ENCODE measurements around the gene NFKBIE.

The NFKBIE gene

DNA sequence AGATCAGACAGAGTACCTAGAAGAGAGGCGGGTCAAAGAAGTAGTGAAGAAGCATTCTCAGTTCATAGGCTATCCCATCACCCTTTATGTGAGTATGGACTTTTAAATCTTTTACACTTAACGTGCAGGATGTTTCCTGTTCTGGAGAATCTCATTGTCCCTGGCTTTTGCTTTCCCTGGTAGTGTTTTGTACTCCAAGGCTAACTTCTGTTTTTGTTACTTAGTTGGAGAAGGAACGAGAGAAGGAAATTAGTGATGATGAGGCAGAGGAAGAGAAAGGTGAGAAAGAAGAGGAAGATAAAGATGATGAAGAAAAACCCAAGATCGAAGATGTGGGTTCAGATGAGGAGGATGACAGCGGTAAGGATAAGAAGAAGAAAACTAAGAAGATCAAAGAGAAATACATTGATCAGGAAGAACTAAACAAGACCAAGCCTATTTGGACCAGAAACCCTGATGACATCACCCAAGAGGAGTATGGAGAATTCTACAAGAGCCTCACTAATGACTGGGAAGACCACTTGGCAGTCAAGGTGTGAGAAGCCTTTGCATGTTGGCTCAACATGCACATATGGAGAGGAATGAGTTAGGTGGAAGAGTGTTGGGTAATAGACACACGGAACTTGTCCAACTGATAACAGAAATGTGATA lies 15.2 kb downstream of the NFKBIE start:
- H3K27ac ChIP-seq: peak overlapping the region; percentile 91
- no peak for DNase-seq (ENCODE audit: low read depth, low spot score)

DNA sequence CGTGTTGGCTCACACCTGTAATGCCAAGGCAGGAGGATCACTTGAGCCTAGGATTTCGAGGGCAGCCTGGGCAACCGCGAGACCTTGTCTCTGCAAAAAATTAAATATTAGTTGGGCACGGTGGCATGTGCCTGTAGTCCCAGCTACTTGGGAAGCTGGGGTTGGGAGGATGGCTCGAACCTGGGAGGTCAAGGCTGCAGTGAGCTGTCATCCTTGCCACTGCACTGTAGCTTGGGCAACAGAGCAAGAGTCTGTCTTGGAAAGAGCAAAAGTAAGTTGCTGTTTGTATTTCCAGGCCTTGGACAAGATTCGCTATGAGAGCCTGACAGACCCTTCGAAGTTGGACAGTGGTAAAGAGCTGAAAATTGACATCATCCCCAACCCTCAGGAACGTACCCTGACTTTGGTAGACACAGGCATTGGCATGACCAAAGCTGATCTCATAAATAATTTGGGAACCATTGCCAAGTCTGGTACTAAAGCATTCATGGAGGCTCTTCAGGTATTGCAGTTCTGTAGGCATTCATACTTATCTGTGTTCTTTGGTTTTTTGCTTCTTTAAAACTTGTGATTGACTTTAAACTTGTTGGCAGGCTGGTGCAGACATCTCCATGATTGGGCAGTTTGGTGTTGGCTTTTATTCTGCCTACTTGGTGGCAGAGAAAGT lies 16.1 kb downstream of the NFKBIE start:
- DNase-seq (ENCODE audit: low read depth, low spot score): no peak
- peak overlapping the region; percentile 91 for H3K27ac ChIP-seq

DNA sequence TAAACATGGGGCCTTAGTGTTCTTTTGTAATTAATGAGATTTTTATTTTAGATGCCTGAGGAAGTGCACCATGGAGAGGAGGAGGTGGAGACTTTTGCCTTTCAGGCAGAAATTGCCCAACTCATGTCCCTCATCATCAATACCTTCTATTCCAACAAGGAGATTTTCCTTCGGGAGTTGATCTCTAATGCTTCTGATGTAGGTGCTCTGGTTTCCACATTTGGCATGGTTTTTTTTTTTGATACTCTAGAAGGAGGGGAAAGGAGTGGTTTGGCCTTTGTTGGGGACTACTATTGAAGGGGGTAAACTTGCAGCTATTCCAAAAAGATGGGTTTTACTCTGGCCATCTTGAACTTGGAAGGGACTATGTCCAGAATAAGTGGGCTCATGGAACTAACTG lies 16.8 kb downstream of the NFKBIE start:
- H3K27ac ChIP-seq: peak overlapping the region; percentile 91
- no peak for DNase-seq (ENCODE audit: low read depth, low spot score)

DNA sequence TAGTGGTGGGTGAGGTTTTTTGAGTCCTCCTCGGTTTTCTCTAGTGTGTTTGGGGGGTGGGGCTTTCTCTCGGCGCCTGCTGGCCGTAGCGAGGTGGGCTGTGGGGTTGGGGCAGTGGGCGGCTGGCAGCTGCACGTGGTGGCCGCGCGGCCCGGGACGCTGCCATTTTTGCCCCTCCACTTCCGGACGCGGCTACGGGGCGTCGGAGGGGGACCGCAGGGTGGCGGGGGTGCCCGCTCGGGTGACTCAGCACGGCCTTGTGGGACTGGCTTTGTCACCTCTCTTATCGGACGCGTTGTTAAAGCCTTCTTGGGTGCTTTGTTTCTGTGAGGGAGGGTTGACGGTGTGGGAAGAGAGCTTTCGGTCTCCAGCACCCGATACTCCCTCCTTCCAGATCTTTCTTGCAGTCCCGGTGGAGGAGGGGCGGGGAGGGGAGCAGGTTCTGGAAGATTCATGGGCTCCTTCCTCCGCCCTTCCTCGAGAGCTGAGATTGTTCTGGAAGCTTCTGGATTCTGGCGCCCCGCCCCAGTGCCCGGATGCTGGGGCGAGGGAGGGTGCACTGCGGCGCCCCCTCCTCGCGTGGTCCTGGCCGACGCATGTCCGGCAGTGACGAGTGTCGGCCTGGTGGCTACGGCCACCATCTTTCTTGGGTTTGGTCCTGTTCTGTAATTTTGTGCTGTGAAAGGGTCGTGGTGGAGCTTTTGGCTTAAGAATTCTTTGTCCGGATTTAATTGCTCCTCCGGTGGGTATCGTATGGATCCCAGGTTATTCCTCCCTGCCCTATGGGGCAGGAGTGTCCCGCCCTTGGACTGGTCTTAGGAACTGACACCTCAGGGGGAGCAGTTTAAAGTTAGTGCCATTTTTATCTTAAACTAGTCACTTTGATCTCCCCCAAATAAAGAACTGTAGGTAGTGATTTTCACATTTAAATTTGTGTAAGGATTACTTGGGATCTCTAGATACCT lies 17.7 kb downstream of the NFKBIE start:
- H3K27ac ChIP-seq: peak overlapping the region; percentile 91
- no peak for DNase-seq (ENCODE audit: low read depth, low spot score)

DNA sequence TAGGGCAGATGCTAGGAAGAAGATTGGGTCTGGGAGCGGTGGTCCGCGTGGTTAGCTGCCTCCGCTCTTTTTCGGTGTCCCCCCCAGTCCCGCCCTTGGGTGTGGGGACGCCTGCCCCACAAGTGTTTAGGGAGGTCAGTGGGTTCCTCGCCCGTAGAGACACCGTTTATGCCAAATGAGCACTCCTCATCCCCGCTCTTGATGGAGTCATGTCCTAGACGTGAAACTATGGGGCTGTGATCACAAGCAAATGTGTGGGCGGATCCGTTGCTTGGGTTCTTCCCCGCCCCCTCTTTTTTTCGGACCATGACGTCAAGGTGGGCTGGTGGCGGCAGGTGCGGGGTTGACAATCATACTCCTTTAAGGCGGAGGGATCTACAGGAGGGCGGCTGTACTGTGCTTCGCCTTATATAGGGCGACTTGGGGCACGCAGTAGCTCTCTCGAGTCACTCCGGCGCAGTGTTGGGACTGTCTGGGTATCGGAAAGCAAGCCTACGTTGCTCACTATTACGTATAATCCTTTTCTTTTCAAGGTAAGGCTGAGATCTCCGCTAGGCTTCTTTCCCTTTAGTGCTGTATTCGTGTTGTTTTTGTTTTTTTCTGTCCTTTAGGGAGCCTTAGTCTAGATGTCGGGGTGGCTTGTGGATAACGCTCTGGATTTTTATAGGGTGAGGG lies 18.6 kb downstream of the NFKBIE start, which contains the start of gene HSP90AB1:
TSS of gene HSP90AB1 (plus strand) at position 439 of the 675 bp plus-strand sequence. CDS start 1,529 bp downstream, outside the sequence.
- H3K27ac ChIP-seq: peak within 1 kb of the TSS; percentile 91
- DNase-seq (ENCODE audit: low read depth, low spot score): peak; percentile 99

DNA sequence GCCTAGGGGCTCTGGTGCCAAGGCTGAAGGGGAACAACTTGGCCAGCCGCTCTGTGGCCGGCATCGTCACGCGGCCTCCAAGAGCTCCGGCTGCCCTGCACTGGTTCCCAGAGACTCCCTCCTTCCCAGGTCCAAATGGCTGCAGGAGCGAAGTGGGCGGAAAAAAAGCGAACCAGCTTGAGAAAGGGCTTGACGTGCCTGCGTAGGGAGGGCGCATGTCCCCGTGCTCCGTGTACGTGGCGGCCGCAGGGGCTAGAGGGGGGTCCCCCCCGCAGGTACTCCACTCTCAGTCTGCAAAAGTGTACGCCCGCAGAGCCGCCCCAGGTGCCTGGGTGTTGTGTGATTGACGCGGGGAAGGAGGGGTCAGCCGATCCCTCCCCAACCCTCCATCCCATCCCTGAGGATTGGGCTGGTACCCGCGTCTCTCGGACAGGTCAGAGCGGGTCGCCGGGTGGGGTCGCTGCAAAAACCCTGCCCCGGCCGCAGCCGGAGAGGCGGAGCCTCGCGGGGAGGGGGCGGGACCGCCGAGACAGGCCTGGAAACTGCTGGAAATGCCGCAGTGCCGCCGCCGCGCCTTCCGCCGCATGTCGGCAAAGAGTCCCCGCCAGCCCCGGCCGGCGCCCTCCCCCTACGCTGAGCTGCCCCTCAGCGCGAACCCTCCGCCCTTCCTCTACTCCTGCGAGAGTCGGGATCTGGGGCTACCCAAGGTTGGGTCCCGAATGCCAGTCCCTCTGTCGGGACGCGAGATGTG lies 19.3 kb downstream of the NFKBIE start:
- DNase-seq (ENCODE audit: low read depth, low spot score): no peak
- peak overlapping the region; percentile 91 for H3K27ac ChIP-seq

DNA sequence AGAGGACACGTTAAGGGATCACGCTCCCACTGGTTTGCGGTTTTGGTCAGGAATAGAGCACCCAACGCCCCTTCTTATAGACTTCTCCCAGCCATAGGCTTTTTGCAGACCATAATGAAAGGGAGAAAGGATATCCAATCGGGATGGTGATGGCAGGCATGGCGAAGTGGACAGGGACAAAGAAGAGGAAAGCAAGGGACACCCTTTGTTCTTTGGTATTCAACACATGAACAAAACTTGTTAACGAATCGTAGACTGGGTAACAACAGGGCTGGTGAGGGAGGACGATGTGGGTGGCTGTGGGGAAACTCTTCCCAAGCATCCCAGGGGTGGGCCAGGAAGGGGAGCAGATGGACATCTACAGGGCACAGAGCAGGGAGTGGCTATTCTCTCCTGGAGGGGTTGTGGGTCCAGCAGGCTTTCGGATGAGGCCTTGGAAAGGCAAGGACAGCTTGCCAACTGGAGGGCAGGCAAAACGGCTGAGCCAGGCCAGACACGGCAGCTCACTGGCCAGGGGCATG lies 19.9 kb downstream of the NFKBIE start:
- no peak for DNase-seq (ENCODE audit: low read depth, low spot score)
- no peak overlapping the region for H3K27ac ChIP-seq

DNA sequence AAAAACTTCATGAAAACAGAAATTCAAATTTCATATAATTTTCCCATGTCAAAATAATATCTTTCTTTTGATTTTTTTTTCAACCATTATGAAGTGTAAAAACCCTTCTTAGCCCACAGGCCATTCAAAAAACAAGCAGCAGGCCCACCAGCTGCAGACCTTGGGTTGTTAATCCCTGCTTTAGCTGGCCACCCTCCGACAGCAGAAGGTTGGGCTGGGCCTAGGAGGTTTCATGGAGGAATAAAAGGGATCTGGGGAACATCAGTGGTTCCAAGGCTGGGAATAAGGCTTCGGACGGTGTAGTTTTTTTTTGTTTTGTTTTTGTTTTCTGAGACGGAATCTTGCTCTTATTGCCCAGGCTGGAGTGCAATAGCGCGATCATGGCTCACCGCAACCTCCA lies 22.0 kb downstream of the NFKBIE start:
- no peak overlapping the region for H3K27ac ChIP-seq
- DNase-seq (ENCODE audit: low read depth, low spot score): no peak

DNA sequence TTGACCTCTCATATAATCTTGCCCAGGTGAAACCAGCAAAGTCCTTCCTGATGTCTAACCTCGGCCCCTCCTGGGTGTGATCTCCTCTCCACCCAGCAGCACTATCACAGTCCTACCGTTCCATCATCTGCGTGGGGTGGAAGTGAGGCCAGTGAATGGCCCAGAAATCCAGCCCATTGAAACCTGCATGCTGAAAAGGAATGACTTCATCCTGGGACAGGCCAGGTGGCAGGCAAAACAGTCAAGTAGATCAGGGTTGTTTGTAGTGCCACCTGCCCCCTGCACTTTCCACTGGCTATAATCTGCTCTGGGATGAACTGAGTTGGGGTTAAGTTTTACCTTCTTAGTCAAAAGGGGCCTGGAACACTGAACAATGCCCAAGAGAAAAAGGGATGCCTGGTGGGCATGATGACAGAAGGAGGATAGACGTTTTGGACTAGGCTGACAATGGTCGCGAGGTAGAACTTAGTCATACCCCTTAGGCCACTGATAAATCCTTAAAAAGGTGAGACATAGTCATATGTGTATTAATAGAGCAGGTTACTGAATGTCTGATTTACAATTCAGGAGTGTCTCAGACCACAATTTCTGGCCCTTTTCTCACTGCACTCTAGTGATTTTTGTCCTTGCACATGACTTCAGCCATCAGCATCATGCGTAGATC lies 26.5 kb downstream of the NFKBIE start:
- no peak for DNase-seq (ENCODE audit: low read depth, low spot score)
- peak overlapping the region; percentile 70 for H3K27ac ChIP-seq

DNA sequence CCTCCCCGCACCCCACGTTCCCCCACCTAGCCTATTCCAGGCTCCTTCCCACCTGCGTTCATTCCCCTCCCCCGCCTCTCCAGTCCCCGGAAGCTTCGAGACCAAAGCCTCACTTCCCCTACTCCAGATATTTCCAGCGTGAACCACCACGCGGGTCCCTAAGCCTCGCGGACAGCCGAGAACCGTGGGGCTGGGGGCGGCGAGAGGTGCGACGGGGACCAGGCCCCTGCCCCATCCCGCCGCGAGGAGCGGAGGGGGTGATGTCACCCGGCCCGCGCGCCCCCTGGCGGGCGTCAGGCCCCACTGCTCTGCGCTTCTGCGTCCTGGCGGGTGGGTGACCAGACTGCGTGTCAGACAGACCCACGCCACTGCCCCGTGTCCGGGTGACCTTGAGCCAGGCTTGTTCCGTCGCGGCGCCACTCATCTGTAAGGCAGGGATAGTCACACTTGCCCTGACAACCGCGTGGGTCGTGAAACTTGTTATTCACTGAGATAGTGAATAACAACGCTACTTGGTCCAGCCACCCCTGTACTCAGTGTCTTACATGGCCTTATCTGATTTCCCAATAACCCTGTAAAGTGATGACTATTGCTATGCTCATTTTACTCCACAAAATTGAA lies 27.4 kb downstream of the NFKBIE start:
- H3K27ac ChIP-seq: peak overlapping the region; percentile 70
- DNase-seq (ENCODE audit: low read depth, low spot score): no peak

DNA sequence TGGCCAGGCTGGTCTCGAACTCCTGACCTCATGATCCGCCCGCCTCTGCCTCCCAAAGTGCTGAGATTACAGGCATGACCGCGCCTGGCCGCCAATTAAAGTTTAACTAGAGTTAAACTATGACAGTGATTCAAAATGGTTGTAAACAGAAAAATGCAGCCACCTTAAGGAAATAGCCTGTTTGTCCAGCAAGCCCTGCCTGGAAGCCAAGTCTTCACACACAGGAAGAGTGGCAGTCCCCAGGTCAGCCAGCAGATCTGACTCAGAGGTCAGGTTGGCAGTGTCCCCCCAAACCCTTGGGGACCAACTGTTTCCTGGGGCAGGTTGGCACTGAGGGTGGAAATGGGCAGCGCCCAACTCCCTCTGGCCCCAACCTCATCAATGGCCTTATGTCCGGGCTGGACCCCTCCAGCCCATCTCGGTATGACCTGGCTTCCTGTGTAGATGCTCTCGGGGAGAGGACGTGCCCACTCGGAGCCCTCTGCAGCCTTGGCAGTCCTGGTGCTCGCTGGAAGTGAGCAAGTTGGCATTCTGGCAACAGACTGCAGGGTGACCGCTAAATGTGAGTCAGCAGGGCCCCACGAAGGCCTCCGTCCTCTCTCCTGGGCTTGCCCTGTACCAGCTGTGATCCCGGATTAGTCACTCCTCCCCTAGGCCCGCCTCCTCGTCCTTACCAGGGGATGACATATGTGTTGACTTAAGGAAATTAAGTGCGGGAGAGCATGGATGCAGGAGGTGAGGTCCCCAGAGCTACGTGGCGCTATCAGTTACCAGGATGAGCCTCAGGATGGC lies 28.1 kb downstream of the NFKBIE start:
- peak overlapping the region; percentile 70 for H3K27ac ChIP-seq
- DNase-seq (ENCODE audit: low read depth, low spot score): peak; percentile 96

DNA sequence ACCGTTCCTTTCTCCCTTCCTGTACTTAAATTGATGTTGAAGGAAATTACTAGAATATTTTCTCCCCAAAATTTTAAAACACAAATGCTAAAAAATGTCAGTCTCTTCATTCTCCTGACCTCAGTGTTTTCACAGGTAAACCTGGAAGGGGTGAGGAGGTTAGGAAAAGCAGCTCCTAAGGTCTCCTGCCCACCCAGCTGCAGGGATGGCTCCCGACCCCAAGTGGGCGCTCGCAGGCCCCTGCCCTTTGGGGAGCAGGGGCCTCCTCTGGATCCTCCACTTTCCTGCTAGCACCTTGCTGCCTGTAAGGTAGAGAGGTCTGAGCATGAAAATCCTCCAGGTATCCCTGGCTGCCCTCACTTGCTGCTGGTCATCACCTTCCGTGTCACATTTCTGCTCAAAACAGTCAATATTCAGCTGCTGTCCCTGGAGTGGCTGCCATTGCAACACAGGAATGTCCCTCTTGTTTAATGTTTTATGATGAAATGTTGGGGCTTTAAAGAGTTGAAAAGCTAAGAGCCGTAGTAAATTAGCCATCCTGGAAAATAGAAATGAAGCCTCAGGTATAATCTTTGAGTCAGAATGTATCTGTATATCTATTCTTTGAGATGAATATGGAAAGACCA lies 29.3 kb downstream of the NFKBIE start:
- H3K27ac ChIP-seq: no peak overlapping the region
- no peak for DNase-seq (ENCODE audit: low read depth, low spot score)

DNA sequence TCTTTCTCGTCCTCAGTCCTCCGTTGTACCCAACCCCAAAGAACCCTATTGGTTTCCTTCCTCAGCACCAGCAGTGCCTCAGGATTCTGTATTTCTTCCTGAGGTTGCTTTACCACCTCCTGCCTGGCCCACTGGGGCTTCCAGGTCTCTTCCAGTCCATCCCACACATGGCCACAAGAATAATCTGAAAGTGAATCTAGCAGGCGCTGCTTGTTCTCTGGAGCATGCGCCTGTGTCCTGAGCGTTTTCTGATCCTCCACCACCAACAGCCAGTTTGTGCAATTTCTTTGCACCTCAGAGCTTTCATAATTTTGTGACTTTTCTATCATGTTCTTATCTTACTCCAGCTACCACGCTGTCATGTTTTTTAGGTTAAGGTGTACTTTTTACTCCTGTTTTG lies 30.1 kb downstream of the NFKBIE start:
- peak overlapping the region; percentile 60 for H3K27ac ChIP-seq
- no peak for DNase-seq (ENCODE audit: low read depth, low spot score)

DNA sequence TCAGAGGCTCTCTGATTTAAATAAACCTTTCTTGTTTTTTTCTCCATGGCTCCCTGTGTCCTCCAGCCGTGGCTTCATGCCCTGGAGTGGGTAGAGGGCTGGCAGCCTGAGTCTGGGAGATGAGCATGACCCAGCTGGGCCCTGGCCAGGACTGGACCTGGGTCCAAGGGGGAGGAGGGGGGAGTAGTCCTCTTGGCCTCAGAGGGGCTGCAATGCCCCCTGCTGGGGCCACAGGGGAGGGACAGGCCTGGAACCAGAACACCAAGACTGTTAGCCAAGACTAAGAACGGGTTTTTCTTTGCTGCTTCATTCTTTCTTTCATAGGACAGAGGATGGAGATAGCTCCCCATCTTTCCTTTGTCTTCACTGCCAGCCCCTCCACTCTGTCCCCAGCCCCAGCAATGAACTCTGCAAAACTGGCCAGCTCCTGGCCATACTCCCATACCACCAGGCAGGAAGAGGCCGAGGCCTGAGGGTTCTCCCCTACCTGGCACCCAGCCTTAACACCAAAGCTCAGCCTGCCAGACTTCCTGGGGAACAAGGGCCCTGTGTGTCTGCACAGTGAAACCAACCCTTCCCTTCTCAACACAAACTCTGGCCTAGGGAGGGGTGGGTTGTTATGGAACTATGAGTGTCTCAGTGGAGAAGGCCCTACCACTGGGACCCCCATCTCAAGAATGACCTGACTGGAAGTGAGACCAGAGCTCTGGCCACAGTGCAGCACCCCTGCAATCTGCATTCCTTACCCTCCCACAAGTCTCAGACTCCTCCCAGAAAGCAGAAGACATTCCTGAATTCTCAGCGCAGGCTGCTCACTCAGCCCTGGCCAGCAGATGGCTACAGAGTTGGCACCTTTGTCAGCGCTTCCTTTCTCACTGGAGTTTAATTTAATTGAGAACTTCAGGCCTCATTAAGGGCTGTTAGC lies 31.0 kb downstream of the NFKBIE start:
- H3K27ac ChIP-seq: peak overlapping the region; percentile 60
- no peak for DNase-seq (ENCODE audit: low read depth, low spot score)

DNA sequence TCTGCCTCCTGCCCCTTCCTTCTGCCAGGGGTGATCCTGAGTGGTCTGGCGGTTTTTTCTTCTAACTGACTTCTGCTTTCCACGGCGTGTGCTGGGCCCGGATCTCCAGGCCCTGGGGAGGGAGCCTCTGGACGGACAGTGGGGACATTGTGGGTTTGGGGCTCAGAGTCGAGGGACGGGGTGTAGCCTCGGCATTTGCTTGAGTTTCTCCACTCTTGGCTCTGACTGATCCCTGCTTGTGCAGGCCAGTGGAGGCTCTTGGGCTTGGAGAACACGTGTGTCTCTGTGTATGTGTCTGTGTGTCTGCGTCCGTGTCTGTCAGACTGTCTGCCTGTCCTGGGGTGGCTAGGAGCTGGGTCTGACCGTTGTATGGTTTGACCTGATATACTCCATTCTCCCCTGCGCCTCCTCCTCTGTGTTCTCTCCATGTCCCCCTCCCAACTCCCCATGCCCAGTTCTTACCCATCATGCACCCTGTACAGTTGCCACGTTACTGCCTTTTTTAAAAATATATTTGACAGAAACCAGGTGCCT lies 31.7 kb downstream of the NFKBIE start:
- peak overlapping the region; percentile 60 for H3K27ac ChIP-seq
- no peak for DNase-seq (ENCODE audit: low read depth, low spot score)
